GM19395 (cell line): ENCODE measurements around the gene POM121L2.
A peak's percentile ranks its signal among the peaks of the same experiment; 100 is the strongest.

Source experiments
- ATAC-seq: cut with Tn5 transposase; IDR thresholded peaks from one replicate; pipeline ENCODE4 v1.9.1; 2021; ENCODE audit warnings: mild to moderate bottlenecking, moderate library complexity; ENCODE audit not compliant: unreplicated experiment

The POM121L2 gene

DNA sequence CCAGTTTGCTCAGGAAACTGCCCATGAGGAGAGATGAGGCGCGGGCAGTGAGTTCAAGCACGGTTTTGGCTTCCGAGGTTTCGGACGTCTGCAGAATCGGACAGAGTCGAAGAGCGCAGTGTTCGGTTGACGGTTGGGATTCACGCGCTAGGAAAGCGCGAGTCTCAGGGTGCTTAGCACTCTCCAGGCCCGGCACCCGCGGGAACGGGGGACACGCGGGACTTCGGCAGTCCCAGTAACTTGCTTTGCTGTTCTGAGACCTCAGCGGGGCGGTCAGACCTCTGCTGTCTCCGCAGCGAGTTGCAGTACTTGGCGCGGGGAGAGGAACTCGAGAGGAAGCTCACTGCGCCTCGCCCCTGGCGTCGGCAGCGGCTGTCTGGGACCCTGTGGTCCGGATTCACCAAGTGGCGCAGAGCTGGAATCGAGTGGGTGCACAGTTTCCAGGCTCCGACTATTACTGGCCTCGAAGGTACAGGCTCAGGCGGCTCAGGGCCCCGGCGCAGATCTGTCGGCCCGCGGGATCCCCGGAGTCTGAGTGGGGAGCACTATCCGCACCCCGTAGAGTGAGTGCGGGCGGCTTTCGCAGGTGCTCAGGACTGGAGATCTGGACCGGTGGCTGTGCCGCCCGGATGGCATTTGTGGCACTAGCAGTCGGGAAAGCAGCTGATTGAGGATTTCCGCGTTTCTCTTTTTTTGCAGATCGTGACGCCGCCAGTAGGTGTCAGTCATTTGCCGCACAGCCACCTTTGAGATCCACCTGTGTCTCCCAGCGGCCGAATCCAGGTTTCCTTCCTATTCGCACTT is at the start of gene POM121L2:
POM121L2 (minus strand) TSS at position 128 of the 804 bp plus-strand sequence; CDS start at position 25, 103 bp downstream.
- ATAC-seq = peak; percentile 75

DNA sequence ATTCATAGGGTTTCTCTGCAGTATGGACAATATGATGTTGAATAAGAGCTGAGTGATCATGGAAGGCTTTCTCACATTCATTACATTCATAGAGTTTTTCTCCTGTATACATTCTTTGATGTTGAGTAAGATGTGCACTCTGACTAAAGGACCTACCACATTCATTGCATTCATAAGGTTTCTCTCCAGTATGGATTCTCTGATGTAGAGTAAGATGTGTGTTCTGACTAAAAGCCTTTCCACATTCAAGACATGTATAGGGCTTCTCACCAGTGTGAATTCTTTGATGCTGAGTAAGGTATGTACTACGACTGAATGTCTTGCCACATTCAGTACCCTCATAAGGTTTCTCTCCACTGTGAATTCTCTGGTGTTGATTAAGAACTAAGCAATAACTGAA is 47.2 kb upstream of the POM121L2 start:
- no peak for ATAC-seq

DNA sequence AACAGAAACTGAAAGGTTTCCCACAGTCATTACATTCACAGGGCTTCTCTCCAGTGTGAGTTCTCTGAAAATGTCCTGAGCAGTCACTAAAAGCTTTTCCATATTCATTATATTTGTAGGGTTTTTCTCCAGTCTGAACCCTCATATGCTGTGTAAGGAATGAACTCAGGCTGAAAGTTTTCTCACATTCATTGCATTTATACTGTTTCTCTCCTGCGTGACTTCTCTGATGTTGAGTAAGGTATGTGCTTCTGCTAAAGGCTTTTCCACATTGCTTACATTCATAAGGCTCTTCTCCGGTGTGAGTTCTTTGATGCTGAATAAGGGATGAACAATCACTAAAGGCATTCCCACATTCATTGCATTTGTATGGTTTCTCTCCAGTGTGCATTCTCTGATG is 46.7 kb upstream of the POM121L2 start:
- ATAC-seq = no peak

DNA sequence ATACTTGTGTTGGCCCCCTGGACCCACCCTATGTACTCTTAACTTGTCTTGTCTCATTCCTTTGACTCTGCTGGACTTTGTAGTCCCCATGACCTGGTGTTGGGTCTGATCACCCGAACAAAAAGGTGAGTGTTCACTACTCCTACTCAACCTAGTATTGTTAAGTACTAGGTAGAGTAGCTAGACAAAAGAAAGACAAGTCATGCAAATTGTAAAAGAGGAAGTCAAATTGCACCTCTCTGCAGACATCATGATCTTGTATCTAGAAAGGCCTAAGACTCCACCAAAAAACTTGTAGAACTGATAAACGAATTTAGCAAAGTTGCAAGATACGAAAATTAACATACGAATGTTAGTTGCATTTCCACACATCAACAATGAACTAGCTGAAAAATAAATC is 40.8 kb upstream of the POM121L2 start:
- no peak for ATAC-seq

DNA sequence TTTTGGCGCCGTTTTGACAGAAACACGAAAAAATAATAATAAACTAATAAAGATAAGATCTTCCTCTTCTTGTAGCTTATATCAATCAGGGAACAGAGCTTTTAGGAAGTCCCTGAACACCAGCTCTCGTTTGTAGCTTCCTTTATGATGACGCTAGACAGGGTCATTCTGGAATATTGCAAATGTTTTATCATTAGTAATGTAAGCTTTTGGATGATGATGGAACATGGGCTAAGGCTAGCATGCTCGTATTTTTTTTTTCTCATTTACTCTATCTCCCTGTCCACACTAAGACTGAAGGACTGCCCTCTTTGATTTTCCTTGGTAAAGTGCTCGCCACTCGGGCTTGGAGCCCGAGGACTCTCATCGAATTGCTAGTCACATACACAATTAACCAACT is 22.1 kb upstream of the POM121L2 start:
- no peak for ATAC-seq

DNA sequence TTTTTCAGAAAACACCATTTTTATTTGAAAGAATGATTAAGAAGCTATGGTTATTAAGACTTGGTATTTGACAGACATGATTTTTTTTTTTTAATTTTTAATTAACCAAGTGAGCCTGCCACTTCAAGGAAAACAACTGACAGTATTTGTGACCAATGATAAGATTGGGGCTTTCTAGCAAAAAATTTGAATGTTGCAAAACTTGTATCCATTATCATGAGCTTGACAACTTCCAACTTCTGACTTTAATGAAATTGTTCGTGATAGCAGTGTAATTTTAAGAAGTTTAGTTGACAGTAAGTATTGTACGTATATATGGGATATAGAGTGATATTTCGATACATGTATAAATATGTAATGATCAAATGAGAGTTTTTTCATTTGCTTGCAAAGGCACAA is 21.6 kb upstream of the POM121L2 start:
- ATAC-seq = no peak

DNA sequence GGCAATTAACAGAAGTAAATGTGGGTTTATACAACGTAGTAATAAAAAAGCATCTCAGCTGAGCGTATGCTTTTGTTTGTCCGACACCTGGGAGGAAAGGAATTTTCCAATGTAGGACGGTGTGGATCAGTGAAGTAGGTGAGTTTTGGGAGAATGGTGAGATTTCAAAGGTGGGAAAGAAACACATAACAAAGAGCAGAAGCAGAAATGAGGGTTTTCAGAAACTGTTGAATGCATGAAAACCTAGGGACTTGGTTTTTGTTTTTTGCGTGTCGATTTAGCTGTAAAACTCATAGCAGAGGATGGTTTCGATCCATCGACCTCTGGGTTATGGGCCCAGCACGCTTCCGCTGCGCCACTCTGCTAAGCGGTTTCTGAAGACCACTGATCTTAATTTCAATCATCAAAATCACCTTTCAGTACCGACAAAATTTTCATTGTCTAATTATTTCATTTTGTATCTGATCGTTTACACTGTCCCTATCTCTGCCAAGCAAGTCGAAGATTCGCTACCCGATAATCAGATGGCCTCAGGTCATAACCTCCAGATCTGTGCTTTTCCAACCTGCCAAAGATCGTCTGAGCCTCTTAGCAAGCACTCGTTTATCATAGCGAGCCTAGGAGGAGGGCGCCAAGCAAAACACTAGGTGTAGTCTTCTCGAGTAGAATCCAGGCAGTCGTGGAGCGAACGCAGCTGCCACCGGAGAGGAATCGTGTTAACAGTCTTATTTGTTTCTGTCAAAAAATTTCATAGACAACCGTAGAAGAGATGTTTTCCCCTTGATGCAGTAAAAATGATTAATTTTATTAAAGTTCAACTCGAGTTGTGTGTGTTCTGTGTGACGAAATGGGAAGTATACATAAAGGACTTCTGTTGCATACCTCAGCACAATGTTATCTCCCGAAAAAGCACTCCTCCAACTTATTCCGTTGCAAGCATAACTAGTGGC is 20.9 kb upstream of the POM121L2 start:
- no peak for ATAC-seq

DNA sequence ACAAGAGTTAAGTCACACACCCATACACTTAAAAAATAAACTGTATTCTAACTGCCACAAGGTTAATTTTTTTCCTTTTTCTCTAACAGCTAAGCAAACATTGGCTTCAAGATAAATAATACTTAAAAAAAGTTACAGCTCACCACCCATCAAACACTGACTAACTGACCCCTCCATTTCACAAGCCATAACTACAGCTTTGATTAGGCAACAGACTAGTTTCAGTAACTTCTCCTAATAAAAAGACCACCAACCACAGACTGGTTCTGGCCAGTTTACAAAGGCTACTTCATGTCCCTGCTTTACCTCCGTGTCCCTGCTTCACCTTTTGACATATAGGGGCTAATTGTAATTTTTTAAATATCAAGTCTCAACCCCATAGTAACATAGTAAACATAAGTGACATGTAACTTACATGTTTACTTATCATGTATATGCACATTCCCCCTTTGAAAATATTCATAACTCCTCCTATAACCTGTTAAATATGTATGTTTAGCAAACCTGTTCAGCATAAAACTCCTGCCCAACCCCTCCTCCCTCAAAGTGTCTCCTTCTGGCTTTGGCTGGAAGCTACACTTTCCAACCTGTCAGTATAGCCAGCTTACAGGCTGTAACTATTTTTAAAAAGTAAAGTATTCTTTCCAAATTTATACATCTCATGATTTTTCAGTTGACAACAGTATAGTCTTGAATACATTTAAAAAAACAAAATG is 15.1 kb upstream of the POM121L2 start:
- no peak for ATAC-seq

DNA sequence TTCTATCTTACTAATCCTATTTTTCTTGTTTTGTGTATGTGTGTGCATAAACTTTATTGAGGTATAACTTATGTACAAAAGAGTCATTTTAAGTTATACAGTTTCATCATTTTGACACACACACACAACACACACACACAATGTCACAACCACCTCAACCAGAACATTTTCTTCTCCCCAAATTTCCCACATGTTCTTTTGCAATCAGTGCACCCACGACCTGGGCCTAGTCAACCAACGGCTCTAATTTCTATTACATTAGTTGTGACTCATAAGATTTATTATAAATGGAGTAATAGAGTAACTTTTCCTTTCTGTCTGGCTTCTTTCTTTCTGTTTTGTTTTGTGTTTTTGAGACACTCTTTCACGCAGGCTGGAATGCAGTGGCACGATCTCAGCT is 9.8 kb upstream of the POM121L2 start:
- no peak for ATAC-seq

DNA sequence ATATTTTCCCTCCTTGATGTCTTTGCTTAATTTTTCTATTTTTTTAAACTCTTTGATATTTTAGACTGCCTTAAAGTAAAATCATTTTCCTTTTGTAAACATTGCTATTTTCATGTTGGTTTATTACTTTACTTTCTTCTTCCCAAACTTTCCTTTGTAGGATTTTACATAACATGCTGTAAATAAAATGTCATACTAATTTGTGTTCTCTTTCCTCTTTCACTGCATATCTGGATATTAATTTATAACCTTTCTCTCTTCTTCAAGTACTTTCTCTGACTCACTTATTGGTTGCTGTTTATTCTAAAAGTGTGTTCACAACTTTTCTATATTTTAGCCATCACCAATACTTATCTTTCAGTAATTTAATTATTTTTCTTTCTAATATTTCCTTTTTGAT is 9.3 kb upstream of the POM121L2 start:
- ATAC-seq = no peak

DNA sequence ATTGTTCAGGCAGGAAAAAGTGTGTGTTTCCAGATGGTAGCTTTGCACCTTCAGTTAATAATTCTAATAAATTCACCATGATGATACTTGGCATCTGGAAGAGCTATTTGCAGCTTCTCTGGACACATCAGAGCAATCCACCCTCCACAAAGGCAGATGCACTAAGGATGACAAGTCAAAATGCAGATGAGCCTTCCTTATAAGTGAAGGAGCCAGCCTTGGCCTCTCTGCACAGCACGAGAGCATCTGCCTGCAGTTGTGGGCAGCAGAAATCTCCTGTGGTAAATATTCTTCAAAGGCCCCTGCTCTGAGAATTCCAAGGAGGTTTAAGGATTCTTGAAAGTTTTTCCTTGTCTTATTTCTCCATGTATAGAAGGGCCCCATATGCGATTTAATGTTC is 6.9 kb upstream of the POM121L2 start:
- ATAC-seq = no peak

DNA sequence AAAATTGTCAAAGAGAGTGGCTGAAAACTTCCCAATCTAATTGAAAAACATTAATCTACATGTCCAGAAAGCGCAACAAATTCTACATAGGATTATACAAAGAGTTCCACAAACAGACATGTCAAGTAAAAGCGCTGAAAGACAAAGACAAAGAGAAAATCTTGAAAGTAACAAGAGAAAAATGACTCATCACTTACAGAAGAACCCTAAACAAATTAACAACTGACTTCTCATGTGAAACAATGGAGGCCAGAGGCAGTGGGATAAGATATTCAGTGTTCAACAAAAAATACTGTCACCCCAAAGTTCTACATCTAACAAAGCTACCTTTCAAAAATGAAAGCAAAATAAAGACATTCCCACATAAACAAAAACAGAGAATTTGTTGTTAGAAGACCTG is 2.0 kb upstream of the POM121L2 start:
- ATAC-seq = no peak

DNA sequence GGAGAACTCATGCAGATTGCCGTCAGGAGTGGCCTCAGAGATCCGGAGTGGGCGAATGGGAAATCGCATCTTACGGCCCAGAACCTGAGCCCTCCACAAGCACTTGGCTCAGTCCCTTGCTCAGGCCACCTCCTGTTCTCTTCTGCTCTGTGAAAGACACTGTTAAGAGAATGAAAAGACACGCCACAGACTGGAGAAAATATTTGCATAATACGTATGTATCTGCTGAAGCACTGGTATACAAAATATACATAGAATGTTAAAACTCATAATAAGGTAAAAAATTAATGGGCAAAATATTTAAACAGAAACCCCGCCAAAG is 838 bp upstream of the POM121L2 start:
- ATAC-seq = peak; percentile 36

DNA sequence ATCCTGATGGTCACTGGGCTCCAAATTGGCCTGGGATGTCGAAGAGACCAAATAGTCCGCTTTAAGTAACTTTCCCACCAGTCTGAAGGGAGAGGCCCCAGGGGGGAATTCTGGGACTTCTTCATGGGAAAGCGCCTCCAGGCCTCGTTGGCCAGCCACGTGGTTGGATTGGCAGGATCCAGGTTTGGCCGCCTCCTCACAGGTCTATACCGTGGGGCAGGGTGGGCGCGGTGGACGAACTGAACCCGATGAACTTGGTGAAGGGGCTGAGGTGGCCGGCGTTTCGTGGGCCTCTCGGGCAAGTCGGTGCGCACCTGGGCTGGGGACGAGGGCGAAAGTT is 297 bp downstream of the POM121L2 start:
- ATAC-seq = no peak

DNA sequence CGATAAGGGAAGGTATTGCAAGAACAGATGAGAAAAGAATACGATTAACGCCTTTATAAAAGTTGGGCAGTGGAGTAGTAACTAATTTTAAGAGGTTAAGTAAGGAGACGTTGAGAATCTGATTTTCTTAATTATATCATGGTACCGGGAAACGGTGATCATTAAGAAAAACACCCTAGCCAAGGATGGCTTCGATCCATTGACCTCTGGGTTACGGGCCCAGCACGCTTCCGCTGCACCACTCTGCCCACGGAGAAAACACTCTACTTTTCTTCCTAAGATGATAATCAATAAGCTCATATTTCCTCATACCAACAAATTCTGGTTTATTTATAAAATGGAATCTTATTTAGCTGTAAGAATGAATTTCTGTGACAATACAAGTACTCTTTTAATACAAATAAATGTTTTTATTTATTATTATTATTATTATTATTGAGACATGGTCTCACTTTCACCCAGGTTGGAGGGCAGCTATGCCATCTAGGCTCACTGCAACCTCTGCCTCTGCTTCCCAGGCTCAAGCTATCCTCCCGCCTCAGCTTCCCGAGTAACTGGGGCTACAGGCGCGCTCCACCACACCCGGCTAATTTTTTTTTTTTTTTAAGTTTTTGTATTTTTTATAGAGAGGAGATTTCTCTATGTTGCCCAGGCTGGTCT is 8.3 kb downstream of the POM121L2 start:
- ATAC-seq = no peak

DNA sequence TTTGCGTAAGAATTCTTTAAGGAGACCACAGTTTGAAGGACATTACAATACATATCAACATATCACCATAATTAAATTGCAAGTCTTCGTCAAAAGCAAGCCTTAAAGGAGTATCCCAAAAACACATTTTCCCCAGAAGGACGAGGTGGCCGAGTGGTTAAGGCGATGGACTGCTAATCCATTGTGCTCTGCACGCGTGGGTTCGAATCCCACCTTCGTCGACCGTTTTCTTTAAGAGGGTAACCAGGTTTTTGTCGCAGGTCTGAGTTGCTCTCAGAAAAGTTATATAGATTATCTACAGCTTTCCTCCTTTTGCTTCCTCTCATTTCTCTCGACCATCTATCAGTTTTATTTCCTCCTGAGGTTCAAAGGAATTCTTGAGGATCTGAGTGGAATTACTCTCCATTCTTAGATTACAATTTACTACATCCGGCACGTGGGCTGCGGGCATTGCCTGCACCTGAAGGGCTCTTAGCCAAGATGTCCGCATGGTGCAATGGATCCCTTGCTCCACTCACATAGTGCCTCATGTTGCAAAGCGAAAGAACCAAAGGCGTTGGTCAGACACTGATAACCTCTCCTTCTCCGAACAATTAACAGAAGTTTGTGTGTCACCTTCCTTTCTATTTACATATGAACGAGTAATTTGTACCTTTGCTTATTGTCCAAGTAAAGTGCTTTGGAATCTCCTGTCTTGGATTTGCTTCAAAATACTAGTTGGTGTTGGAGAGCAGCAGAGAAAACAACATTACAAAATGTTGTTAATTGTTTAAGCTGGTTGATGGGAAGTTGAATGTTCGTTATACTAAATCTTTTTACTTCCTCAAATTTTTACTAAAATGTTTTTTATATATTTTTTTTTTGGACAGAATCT is 14.0 kb downstream of the POM121L2 start:
- ATAC-seq = no peak

DNA sequence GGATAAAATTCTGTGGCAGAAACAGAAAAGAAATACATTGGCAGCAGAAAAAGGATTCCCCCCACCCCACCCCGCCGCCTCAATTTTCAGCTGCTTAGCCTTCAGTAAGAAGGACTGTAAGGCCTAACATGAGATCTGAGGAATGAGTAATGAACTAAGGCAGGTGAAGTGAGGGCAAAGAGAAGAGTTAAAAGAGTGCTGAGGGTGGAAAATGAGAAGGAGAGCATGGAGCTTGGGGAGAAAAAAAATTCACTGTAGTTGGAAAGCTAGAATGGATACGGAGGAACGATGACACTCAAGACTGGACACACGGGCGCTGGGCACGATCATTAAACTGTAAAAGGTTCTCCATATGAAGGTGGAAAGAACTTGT is 14.6 kb downstream of the POM121L2 start:
- ATAC-seq = no peak

DNA sequence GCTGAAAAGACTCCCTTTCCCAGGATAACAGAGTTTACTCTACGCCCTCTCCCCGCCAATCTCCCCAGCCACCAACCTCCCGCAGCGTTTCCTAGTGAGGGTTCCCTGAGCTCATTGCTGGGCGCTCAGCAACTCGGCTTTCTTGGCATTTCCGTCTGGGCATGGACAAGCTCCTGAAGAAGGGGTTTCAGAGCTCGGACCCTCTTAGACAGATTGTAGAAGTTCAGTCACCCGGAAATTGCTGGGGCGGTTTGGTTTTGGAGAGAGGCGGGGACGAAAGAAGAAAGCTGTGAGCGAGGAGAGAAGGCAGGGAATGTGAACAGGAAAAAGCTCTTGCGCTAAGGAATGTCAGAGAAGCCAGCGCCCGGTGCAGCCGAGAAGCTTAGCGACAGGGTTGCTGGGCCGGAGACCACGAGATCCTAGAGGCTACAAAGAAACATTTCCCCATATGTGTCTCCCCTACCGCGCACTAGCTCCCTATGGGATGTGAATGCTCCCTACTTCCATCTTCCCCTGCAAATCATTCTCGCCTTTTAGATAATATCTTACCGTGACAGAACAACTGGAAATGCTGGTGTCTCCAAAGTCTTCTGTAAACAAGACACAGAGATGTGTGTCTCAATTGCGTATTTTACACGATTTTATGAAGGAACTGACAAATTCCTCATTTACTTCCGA is 15.8 kb downstream of the POM121L2 start:
- no peak for ATAC-seq

DNA sequence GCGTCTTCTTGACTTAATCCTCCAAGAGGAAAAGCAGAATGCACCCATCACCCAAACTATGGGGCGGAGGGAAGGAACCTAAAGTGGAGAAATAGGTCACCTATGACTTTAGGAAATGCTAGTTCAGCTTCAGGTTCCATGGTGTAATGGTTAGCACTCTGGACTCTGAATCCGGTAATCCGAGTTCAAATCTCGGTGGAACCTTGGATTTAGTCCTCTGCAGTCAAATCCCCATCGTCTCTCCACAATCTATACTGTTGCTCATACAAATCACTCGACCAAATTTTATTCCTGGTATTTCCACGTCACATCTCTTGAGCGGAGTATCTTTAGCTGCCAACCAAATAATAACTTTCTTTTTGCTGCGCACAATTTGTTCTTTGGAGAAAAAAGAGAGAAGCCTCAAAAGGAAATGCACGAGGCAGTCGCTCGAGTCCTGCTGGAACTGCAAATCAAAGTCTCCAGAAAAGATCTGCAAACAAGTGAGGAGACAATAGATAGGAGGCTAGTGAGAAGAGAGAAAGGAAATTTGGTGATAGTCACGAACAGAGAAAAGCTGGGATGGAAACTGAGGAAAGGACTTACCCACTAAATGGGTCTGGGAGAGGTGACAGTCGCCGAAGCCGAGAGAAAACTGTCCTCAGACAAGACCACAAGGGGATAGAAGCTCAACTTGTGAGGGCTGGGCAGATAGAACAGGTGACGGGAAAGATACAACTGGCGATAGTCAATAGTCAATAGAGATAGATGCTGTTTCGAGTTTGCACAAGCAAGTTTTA is 16.6 kb downstream of the POM121L2 start:
- no peak for ATAC-seq
